Measurements from ENCODE around the gene NLRP6. TPM values are rescaled to one million over a fixed set of nuclear protein-coding genes. Genes with fewer than 3 reads are reported as not detected.

NLRP6 gene
- total RNA-seq, 4 donors from 2014 or later: 0.13 to 0.73 (median 0.28) TPM

GRCh38 chr11:252666-253065 lies 25.5 kb upstream of the NLRP6 start:
- no peak overlapping the region for H3K4me3 ChIP-seq (replicated peaks in 1 of 3)
- intact Hi-C loops (cut with DNase I): no loop called here
- H3K4me1 ChIP-seq: no peaks in the 10 kb centered on the region
- TF ChIP-seq CTCF (IDR thresholded peaks at IDR 0.05): no peak
- TF ChIP-seq POLR2A (IDR thresholded peaks at IDR 0.05): no peak
- H3K36me3 ChIP-seq: peaks cover 40 to 42% of the 10 kb centered on the region in 2 donors
- DNase-seq: no peak
- no peaks in the 10 kb centered on the region for H3K27me3 ChIP-seq
- WGBS, 2 donors: 89 to 91% methylated on average over 8 of the region's 8 CpGs
- no peaks in the 10 kb centered on the region for H3K9me3 ChIP-seq
- no peak overlapping the region for H3K27ac ChIP-seq

DNA sequence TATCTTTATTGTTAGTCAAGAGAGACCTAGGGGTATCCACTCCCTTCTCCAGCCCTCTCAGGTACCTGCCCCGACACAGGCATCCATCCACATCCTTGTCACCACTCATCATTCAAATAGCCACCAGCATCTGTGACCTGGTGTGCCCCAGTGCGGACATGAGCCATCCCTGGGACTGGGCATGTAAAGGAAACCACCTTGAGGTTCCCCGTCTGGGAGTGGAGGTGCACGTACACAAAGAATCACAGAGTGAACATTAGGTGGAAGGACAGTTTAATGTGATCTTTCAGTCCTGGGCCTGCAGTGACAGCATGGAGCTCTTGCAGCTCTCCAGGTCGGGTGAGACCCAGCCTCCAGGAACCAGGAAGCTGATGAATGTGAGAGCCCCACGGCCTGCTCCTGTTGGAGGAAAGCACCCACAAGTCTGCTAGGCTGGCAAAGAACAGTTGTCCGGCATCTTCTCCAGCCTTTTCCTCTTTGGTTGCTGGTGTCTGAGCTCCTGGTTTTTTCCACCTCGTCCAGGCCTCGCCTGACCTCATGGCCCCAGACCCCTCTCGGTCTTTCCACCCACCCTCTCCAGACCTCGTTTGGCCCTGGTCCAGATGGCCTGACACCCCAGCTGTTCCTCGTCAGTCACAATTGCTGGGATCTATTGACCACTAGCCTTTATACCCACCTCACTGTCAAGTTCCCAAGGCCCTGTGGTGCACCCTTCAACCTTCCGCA lies 24.9 kb upstream of the NLRP6 start:
- no peaks in the 10 kb centered on the region for H3K27me3 ChIP-seq
- H3K27ac ChIP-seq: no peak overlapping the region
- no peak for TF ChIP-seq POLR2A (IDR thresholded peaks at IDR 0.05)
- no peak for TF ChIP-seq CTCF (IDR thresholded peaks at IDR 0.05)
- H3K4me3 ChIP-seq (replicated peaks in 1 of 3): no peak overlapping the region
- DNase-seq: no peak
- intact Hi-C loops (cut with DNase I): no loop called here
- no peaks in the 10 kb centered on the region for H3K9me3 ChIP-seq
- peaks cover 33 to 37% of the 10 kb centered on the region in 2 donors for H3K36me3 ChIP-seq
- 86 to 91% methylated on average over 13 of the region's 13 CpGs for WGBS, 2 donors
- H3K4me1 ChIP-seq: no peaks in the 10 kb centered on the region

- TF ChIP-seq CTCF (IDR thresholded peaks at IDR 0.05): no peak
- no peak for TF ChIP-seq POLR2A (IDR thresholded peaks at IDR 0.05)
- Histone ChIP-seq H3K4me3 (replicated peaks in 1 of 3) (no peak overlapping the region), H3K27me3 (no peaks in the 10 kb centered on the region), H3K36me3 (peaks cover 28 to 32% of the 10 kb centered on the region in 2 donors), H3K27ac (no peak overlapping the region), H3K4me1 (no peaks in the 10 kb centered on the region), H3K9me3 (no peaks in the 10 kb centered on the region)
- DNase-seq: no peak
- 90 to 93% methylated on average over 5 of the region's 5 CpGs for WGBS, 2 donors
- intact Hi-C loops (cut with DNase I): no loop called here
These were observed 24.3 kb upstream of the NLRP6 start for GRCh38 chr11:253886-254270.

GRCh38 chr11:255176-255575 lies 23.0 kb upstream of the NLRP6 start:
- TF ChIP-seq CTCF (IDR thresholded peaks at IDR 0.05) (no peak), POLR2A (IDR thresholded peaks at IDR 0.05) (no peak)
- no peaks in the 10 kb centered on the region for H3K4me1 ChIP-seq
- H3K27me3 ChIP-seq: no peaks in the 10 kb centered on the region
- no peaks in the 10 kb centered on the region for H3K9me3 ChIP-seq
- H3K36me3 ChIP-seq: peaks cover 21 to 26% of the 10 kb centered on the region in 2 donors
- no peak for DNase-seq
- no peak overlapping the region for H3K4me3 ChIP-seq (replicated peaks in 1 of 3)
- no peak overlapping the region for H3K27ac ChIP-seq
- 64 to 69% methylated on average over 3 of the region's 3 CpGs for WGBS, 2 donors
- intact Hi-C loops (cut with DNase I): no loop called here

- intact Hi-C loops (cut with DNase I): no loop called here
- 91% methylated on average over 2 of the region's 2 CpGs for WGBS, 2 donors
- Histone ChIP-seq H3K4me1 (no peaks in the 10 kb centered on the region), H3K9me3 (no peaks in the 10 kb centered on the region), H3K4me3 (replicated peaks in 1 of 3) (no peak overlapping the region), H3K36me3 (peaks cover 17 to 24% of the 10 kb centered on the region in 2 donors), H3K27ac (no peak overlapping the region), H3K27me3 (no peaks in the 10 kb centered on the region)
- no peak for DNase-seq
- TF ChIP-seq POLR2A (IDR thresholded peaks at IDR 0.05) (no peak), CTCF (IDR thresholded peaks at IDR 0.05) (no peak)
These were observed 22.4 kb upstream of the NLRP6 start for GRCh38 chr11:255816-256215.
